Measurements from ENCODE around the gene BMAL1. TPM values are rescaled to one million over a fixed set of nuclear protein-coding genes. Genes with fewer than 3 reads are reported as not detected.
A peak's percentile ranks its signal among the peaks of the same experiment; 100 is the strongest.

Gene BMAL1
- total RNA-seq, 5 donors from 2014 or later (not counting 1 experiment from before 2014, with no cell fraction given), result 67.9 to 99.2 (median 72.1) TPM

DNA sequence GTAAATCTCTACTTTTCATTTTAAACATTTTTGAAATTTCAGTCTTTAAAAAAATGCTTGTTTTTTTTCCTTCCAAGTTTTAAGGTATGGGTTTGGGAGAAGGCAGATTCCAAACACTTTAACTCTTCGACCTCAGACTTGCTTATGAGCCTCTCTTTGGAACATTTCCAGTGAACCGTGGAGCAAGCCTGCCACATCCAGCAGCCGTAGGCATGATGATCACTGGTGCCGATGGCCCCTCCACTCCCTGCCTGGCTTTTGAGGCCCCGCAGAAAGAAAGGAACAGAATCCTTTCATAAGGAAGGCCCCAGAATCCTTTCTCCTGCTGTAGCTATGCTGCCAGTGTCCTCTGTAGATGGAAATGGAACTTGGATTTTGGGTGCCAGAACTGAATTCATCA, 50.7 kb downstream of the BMAL1 start:
- H3K36me3 Mint-ChIP-seq, result peaks cover 36% of the 10 kb centered on the region
- ATAC-seq (replicated peaks in 1 of 4) (no peak), DNase-seq (no peak)
- Histone ChIP-seq H3K9me3 (no peaks in the 10 kb centered on the region), H3K27ac (ENCODE audit: low read length) (no peak overlapping the region), H3K4me3 (ENCODE audit: control insufficient read depth in 1 of 2, extremely low read depth in 1 of 2, low read length in 1 of 2) (no peak overlapping the region), H3K4me1 (ENCODE audit: control insufficient read depth in 1 of 2, extremely low read depth in 1 of 2, insufficient read depth in 2 of 2, low read length in 2 of 2) (peaks cover 0 to 36% of the 10 kb centered on the region in 2 experiments), H3K27me3 (replicated peaks in 1 of 2; ENCODE audit: control insufficient read depth in 2 of 2, extremely low read depth in 1 of 2, insufficient read depth in 2 of 2, low read length in 1 of 2) (no peaks in the 10 kb centered on the region), H3K36me3 (ENCODE audit: control insufficient read depth in 2 of 2, extremely low read depth in 1 of 2, insufficient read depth in 1 of 2, low read length in 1 of 2) (peaks cover 8 to 20% of the 10 kb centered on the region in 2 donors)
- H3K4me1 Mint-ChIP-seq, result peaks cover 51 to 74% (median 71%) of the 10 kb centered on the region in 3 donors
- no peak overlapping the region for H3K4me3 Mint-ChIP-seq
- ChIA-PET POLR2A (no interaction called here), CTCF (interaction anchor here in 1 of 2 donors (0.7 to 0.8 kb wide), 2 partner anchors 12 to 17 kb away, joined by 3 read pairs; no protein-coding TSS in a partner anchor)
- H3K27me3 Mint-ChIP-seq, result no peaks in the 10 kb centered on the region
- H3K27ac Mint-ChIP-seq, result no peak overlapping the region
- no peaks in the 10 kb centered on the region for H3K9me3 Mint-ChIP-seq
- no CpG with 5 or more reads among the region's 5 CpGs for WGBS (ENCODE audit: insufficient coverage)

- DNase-seq, result no peak
- POLR2A ChIA-PET, result interaction anchor here in 1 of 2 donors (0.6 kb wide), 1 partner anchor 51 kb away, joined by 3 read pairs; no protein-coding TSS in a partner anchor
- H3K4me3 Mint-ChIP-seq, result no peak overlapping the region
Measured at GRCh38 chr11:13329670-13330356, 52.2 kb downstream of the BMAL1 start.

GRCh38 chr11:13332124-13332523, 54.5 kb downstream of the BMAL1 start:
- Mint-ChIP-seq H3K9me3 (no peaks in the 10 kb centered on the region), H3K4me1 (peaks cover 70 to 88% (median 81%) of the 10 kb centered on the region in 3 donors), H3K36me3 (peaks cover 23% of the 10 kb centered on the region), H3K4me3 (no peak overlapping the region), H3K27ac (peak overlapping the region; percentile 30 to 64), H3K27me3 (no peaks in the 10 kb centered on the region)
- Histone ChIP-seq H3K4me3 (ENCODE audit: control insufficient read depth in 1 of 2, extremely low read depth in 1 of 2, low read length in 1 of 2) (no peak overlapping the region), H3K9me3 (no peaks in the 10 kb centered on the region), H3K27me3 (replicated peaks in 1 of 2; ENCODE audit: control insufficient read depth in 2 of 2, extremely low read depth in 1 of 2, insufficient read depth in 2 of 2, low read length in 1 of 2) (no peaks in the 10 kb centered on the region), H3K27ac (ENCODE audit: low read length) (no peak overlapping the region), H3K4me1 (ENCODE audit: control insufficient read depth in 1 of 2, extremely low read depth in 1 of 2, insufficient read depth in 2 of 2, low read length in 2 of 2) (peaks cover 0 to 48% of the 10 kb centered on the region in 2 experiments), H3K36me3 (ENCODE audit: control insufficient read depth in 2 of 2, extremely low read depth in 1 of 2, insufficient read depth in 1 of 2, low read length in 1 of 2) (peaks cover 3 to 16% of the 10 kb centered on the region in 2 donors)
- WGBS (ENCODE audit: insufficient coverage), result no CpG with 5 or more reads among the region's 1 CpG
- POLR2A ChIA-PET, result no interaction called here
- DNase-seq, result no peak
- no peak for ATAC-seq (replicated peaks in 1 of 4)
- CTCF ChIA-PET, result interaction anchor here in 1 of 2 donors (0.7 to 1.4 kb wide), 3 partner anchors 19 to 370 kb away, joined by 3 to 4 read pairs (median 3); no protein-coding TSS in a partner anchor

More at GRCh38 chr11:13329670-13330356, 52.2 kb downstream of the BMAL1 start:
- Histone ChIP-seq H3K9me3 (no peaks in the 10 kb centered on the region), H3K4me3 (ENCODE audit: control insufficient read depth in 1 of 2, extremely low read depth in 1 of 2, low read length in 1 of 2) (no peak overlapping the region), H3K27me3 (replicated peaks in 1 of 2; ENCODE audit: control insufficient read depth in 2 of 2, extremely low read depth in 1 of 2, insufficient read depth in 2 of 2, low read length in 1 of 2) (no peaks in the 10 kb centered on the region), H3K4me1 (ENCODE audit: control insufficient read depth in 1 of 2, extremely low read depth in 1 of 2, insufficient read depth in 2 of 2, low read length in 2 of 2) (peaks cover 0 to 42% of the 10 kb centered on the region in 2 experiments), H3K27ac (ENCODE audit: low read length) (no peak overlapping the region), H3K36me3 (ENCODE audit: control insufficient read depth in 2 of 2, extremely low read depth in 1 of 2, insufficient read depth in 1 of 2, low read length in 1 of 2) (peaks cover 4 to 20% of the 10 kb centered on the region in 2 donors)
- peaks cover 26% of the 10 kb centered on the region for H3K36me3 Mint-ChIP-seq
- H3K27me3 Mint-ChIP-seq, result no peaks in the 10 kb centered on the region
- peak overlapping the region; percentile 29 to 42 for H3K27ac Mint-ChIP-seq
- H3K9me3 Mint-ChIP-seq, result no peaks in the 10 kb centered on the region
- CTCF ChIA-PET, result interaction anchor here in 1 of 2 donors (0.5 kb wide), 1 partner anchor 9 kb away, joined by 3 read pairs; no protein-coding TSS in a partner anchor
- H3K4me1 Mint-ChIP-seq, result peaks cover 55 to 80% (median 73%) of the 10 kb centered on the region in 3 donors
- 83% methylated on average over 8 of the region's 11 CpGs for WGBS (ENCODE audit: insufficient coverage)
- ATAC-seq (replicated peaks in 1 of 4), result no peak

- Mint-ChIP-seq H3K4me1 (peaks cover 81 to 88% (median 81%) of the 10 kb centered on the region in 3 donors), H3K27me3 (no peaks in the 10 kb centered on the region), H3K4me3 (peak overlapping the region in 1 of 3 donors; percentile 48), H3K36me3 (peaks cover 12% of the 10 kb centered on the region), H3K9me3 (no peaks in the 10 kb centered on the region), H3K27ac (peak overlapping the region; percentile 80 to 84)
- Histone ChIP-seq H3K27me3 (replicated peaks in 1 of 2; ENCODE audit: control insufficient read depth in 2 of 2, extremely low read depth in 1 of 2, insufficient read depth in 2 of 2, low read length in 1 of 2) (no peaks in the 10 kb centered on the region), H3K4me1 (ENCODE audit: control insufficient read depth in 1 of 2, extremely low read depth in 1 of 2, insufficient read depth in 2 of 2, low read length in 2 of 2) (peaks cover 0 to 55% of the 10 kb centered on the region in 2 experiments), H3K9me3 (no peaks in the 10 kb centered on the region), H3K27ac (ENCODE audit: low read length) (no peak overlapping the region), H3K36me3 (ENCODE audit: control insufficient read depth in 2 of 2, extremely low read depth in 1 of 2, insufficient read depth in 1 of 2, low read length in 1 of 2) (peaks cover 3 to 10% of the 10 kb centered on the region in 2 donors), H3K4me3 (ENCODE audit: control insufficient read depth in 1 of 2, extremely low read depth in 1 of 2, low read length in 1 of 2) (no peak overlapping the region)
- ATAC-seq (replicated peaks in 1 of 4) (peak in 1 of 4 experiments; percentile 28), DNase-seq (peak in 1 of 35 experiments; percentile 28)
- 74% methylated on average over 7 of the region's 7 CpGs for WGBS (ENCODE audit: insufficient coverage)
- ChIA-PET CTCF (interaction anchor here (0.6 to 1.4 kb wide), 8 partner anchors 20 to 1575 kb away, joined by 3 to 9 read pairs (median 3); no protein-coding TSS in a partner anchor), POLR2A (interaction anchor here in 1 of 2 donors (0.7 kb wide), 1 partner anchor 1769 kb away, joined by 9 read pairs; no protein-coding TSS in a partner anchor)
Measured at GRCh38 chr11:13333456-13333957, 55.9 kb downstream of the BMAL1 start.

DNA sequence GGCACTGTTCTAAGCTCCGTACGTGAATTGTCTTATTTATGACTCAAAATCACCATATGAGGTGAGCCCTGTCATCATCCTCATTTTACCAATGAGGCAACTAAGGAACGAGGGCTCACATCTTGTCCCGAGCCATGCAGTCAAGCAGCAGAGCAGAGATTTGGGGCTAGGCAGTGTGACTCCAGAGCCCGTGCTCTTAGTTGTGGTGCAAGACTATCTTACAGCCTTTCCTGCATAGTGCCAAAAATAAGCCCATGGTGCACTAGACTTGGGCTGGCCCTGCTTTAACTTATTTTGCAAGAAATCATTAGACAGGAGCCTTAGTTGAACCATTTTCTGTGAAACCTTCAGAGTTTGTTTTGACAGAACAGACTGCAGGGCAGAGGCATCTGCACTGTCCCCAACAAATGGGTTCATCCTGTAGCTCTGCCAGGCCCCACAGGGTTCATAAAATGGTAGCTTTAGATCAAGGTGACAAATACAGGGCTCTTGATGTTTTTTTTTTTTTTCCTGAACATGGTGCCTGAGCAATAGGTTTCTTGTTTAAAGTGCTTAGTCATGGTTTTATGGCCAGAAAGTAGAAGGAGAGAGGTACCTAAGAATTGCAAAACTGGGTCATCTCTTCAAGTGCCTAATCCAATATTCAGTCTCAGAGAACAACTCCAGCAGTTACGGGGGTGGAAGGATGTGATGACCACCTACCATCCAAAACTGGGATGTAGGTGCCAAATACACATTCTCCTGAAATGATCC, 56.6 kb downstream of the BMAL1 start:
- 95% methylated on average over 4 of the region's 6 CpGs for WGBS (ENCODE audit: insufficient coverage)
- no peak for ATAC-seq (replicated peaks in 1 of 4)
- Mint-ChIP-seq H3K27me3 (no peaks in the 10 kb centered on the region), H3K4me1 (peaks cover 83 to 90% (median 83%) of the 10 kb centered on the region in 3 donors), H3K27ac (peak overlapping the region; percentile 80 to 84), H3K36me3 (peaks cover 7% of the 10 kb centered on the region), H3K9me3 (no peaks in the 10 kb centered on the region), H3K4me3 (peak overlapping the region in 1 of 3 donors; percentile 48)
- no peaks in the 10 kb centered on the region for H3K27me3 ChIP-seq (replicated peaks in 1 of 2; ENCODE audit: control insufficient read depth in 2 of 2, extremely low read depth in 1 of 2, insufficient read depth in 2 of 2, low read length in 1 of 2)
- no peaks in the 10 kb centered on the region for H3K9me3 ChIP-seq
- ChIA-PET POLR2A (interaction anchor here in 1 of 2 donors (0.6 kb wide), 1 partner anchor 11 kb away, joined by 3 read pairs; no protein-coding TSS in a partner anchor), CTCF (interaction anchor here (0.5 to 4.6 kb wide), 8 partner anchors 54 to 373 kb away, joined by 3 to 26 read pairs (median 5); no protein-coding TSS in a partner anchor)
- H3K4me1 ChIP-seq (ENCODE audit: control insufficient read depth in 1 of 2, extremely low read depth in 1 of 2, insufficient read depth in 2 of 2, low read length in 2 of 2), result peaks cover 0 to 60% of the 10 kb centered on the region in 2 experiments
- no peak for DNase-seq
- H3K27ac ChIP-seq (ENCODE audit: low read length), result no peak overlapping the region
- no peak overlapping the region for H3K4me3 ChIP-seq (ENCODE audit: control insufficient read depth in 1 of 2, extremely low read depth in 1 of 2, low read length in 1 of 2)
- peaks cover under 1 to 6% of the 10 kb centered on the region in 2 donors for H3K36me3 ChIP-seq (ENCODE audit: control insufficient read depth in 2 of 2, extremely low read depth in 1 of 2, insufficient read depth in 1 of 2, low read length in 1 of 2)
